HEK293T (cell line): ENCODE data around the gene MORN5.

Experiments used
- ARNT ChIP-seq: fragments of 450-650 bp; IDR thresholded peaks from 2 replicates; pipeline ENCODE4 v1.6.1; 2017; ENCODE audit warnings: mild to moderate bottlenecking
- BHLHE40 ChIP-seq: fragments of 450-650 bp; IDR thresholded peaks from 2 replicates; pipeline ENCODE4 v1.6.1; 2016; ENCODE audit warnings: mild to moderate bottlenecking, moderate library complexity, borderline replicate concordance
- CTBP1 ChIP-seq: fragments of 450-650 bp; IDR thresholded peaks from 2 replicates; pipeline ENCODE4 v1.6.1; 2016; ENCODE audit warnings: borderline replicate concordance
- ELF4 ChIP-seq: fragments of 450-650 bp; IDR thresholded peaks from 2 replicates; pipeline ENCODE4 v1.6.1; 2017; ENCODE audit warnings: antibody characterized with exemption
- FOXA1 ChIP-seq: fragments of 450-650 bp; IDR thresholded peaks from 2 replicates; pipeline ENCODE4 v1.6.1; 2016; ENCODE audit warnings: mild to moderate bottlenecking
- FOXK2 ChIP-seq: fragments of 450-650 bp; IDR thresholded peaks from 2 replicates; pipeline ENCODE4 v1.6.1; 2016; ENCODE audit warnings: mild to moderate bottlenecking
- FOXM1 ChIP-seq: fragments of 450-650 bp; IDR thresholded peaks from 2 replicates; pipeline ENCODE4 v1.6.1; 2017; ENCODE audit warnings: mild to moderate bottlenecking, borderline replicate concordance
- LEF1 ChIP-seq: fragments of 450-650 bp; IDR thresholded peaks from 2 replicates; pipeline ENCODE4 v1.6.1; 2017; ENCODE audit warnings: mild to moderate bottlenecking, borderline replicate concordance
- NFRKB ChIP-seq: fragments of 450-650 bp; IDR thresholded peaks from 2 replicates; pipeline ENCODE4 v1.6.1; 2016; ENCODE audit warnings: mild to moderate bottlenecking, moderate library complexity
- PKNOX1 ChIP-seq: fragments of 450-650 bp; IDR thresholded peaks from 2 replicates; pipeline ENCODE4 v1.6.1; 2016
- SP1 ChIP-seq: fragments of 450-650 bp; IDR thresholded peaks from 2 replicates; pipeline ENCODE4 v1.6.1; 2017
- SUZ12 ChIP-seq: fragments of 450-650 bp; IDR thresholded peaks from 2 replicates; pipeline ENCODE4 v1.6.1; 2016; ENCODE audit warnings: mild to moderate bottlenecking
- TARDBP ChIP-seq: fragments of 450-650 bp; IDR thresholded peaks from 2 replicates; pipeline ENCODE4 v1.6.1; 2016
- ZNF384 ChIP-seq: fragments of 450-650 bp; IDR thresholded peaks from 2 replicates; pipeline ENCODE4 v1.6.1; 2016

- TF ChIP-seq FOXM1 = no peak
- no peak for TF ChIP-seq PKNOX1
- no peak for TF ChIP-seq SP1
- TF ChIP-seq TARDBP = no peak
- no peak for TF ChIP-seq BHLHE40
- TF ChIP-seq FOXK2 = no peak
- TF ChIP-seq FOXA1 = no peak
- TF ChIP-seq NFRKB = no peak
- no peak for TF ChIP-seq CTBP1
- TF ChIP-seq ELF4 = no peak
- no peak for TF ChIP-seq ARNT
- TF ChIP-seq ZNF384 = no peak
- TF ChIP-seq SUZ12 = no peak
- TF ChIP-seq LEF1 = no peak
These were observed 46.1 kb upstream of the MORN5 start for GRCh38 chr9:122113574-122113973.
